Liver (tissue), 9 donors: Measurements from ENCODE around the gene VDR. TPM values are rescaled to one million over a fixed set of nuclear protein-coding genes. Genes with fewer than 3 reads are reported as not detected.

Experiments
- DNase-seq: peaks from one replicate; pipeline ENCODE4 v3.0.0-alpha.2; 2017; ENCODE audit warnings: low spot score
- H3K27ac ChIP-seq, 2 donors: one replicate each; pipeline ENCODE4 v1.7.0; 2013; ENCODE audit warnings: inconsistent platforms in 2 of 2, low read length in 2 of 2, control low read depth in 1 of 2, low read depth in 1 of 2, mild to moderate bottlenecking in 1 of 2
- H3K27me3 ChIP-seq, 4 donors: one replicate each; pipeline versions ENCODE4 v1.6.1 to v1.7.0; 2013; ENCODE audit warnings: low read length in 3 of 4, inconsistent platforms in 1 of 4, mild to moderate bottlenecking in 1 of 4, moderate library complexity in 1 of 4; ENCODE audit not compliant: control insufficient read depth in 4 of 4, insufficient read depth in 4 of 4
- H3K36me3 ChIP-seq, 4 donors: one replicate each; pipeline versions ENCODE4 v1.6.1 to v1.7.0; 2013; ENCODE audit warnings: low read length in 3 of 4, mild to moderate bottlenecking in 3 of 4, low read depth in 1 of 4, moderate library complexity in 1 of 4; ENCODE audit not compliant: control insufficient read depth in 4 of 4, insufficient read depth in 3 of 4
- H3K4me1 ChIP-seq, 4 donors: one replicate each; pipeline versions ENCODE4 v1.6.1 to v1.7.0; 2013; ENCODE audit warnings: low read length in 3 of 4, mild to moderate bottlenecking in 3 of 4, moderate library complexity in 1 of 4; ENCODE audit not compliant: control insufficient read depth in 4 of 4, insufficient read depth in 4 of 4
- H3K4me3 ChIP-seq, 3 donors: one replicate each; pipeline versions ENCODE4 v1.6.1 to v1.7.0; 2013; ENCODE audit warnings: low read length in 3 of 3, control low read depth in 1 of 3, low read depth in 1 of 3, mild to moderate bottlenecking in 1 of 3
- H3K9ac ChIP-seq, 2 donors: one replicate each; pipeline ENCODE4 v1.7.0; 2013; ENCODE audit warnings: low read length in 2 of 2, mild to moderate bottlenecking in 2 of 2, moderate library complexity in 2 of 2, control low read depth in 1 of 2, low read depth in 1 of 2
- H3K9me3 ChIP-seq, 4 donors: one replicate each; pipeline versions ENCODE4 v1.6.1 to v1.7.0; 2013; ENCODE audit warnings: low read length in 3 of 4; ENCODE audit not compliant: control insufficient read depth in 4 of 4
- ATF3 ChIP-seq: IDR thresholded peaks from 2 replicates; pipeline ENCODE4 v1.6.1; 2016; ENCODE audit warnings: antibody characterized with exemption
- CTCF ChIP-seq: fragments of 150-350 bp; IDR thresholded peaks from 2 replicates; pipeline ENCODE4 v1.5.1; 2017; ENCODE audit warnings: improper control_type of control experiment, low read depth, low read length; ENCODE audit not compliant: missing input control
- EGR1 ChIP-seq, 2 donors: IDR thresholded peaks; 2 replicates each; pipeline ENCODE4 v1.6.1; 2016 to 2018; ENCODE audit warnings: antibody characterized with exemption in 2 of 2, low read depth in 2 of 2
- FOXA1 ChIP-seq: IDR thresholded peaks from 2 replicates; pipeline ENCODE4 v1.6.1; 2016; ENCODE audit warnings: antibody characterized with exemption
- FOXA2 ChIP-seq: IDR thresholded peaks from 2 replicates; pipeline ENCODE4 v1.6.1; 2016; ENCODE audit warnings: antibody characterized with exemption
- GABPA ChIP-seq, 2 donors: IDR thresholded peaks in 1 of 2; conservative IDR thresholded peaks in 1 of 2; 2 replicates each; pipeline ENCODE4 v1.6.1; 2016; ENCODE audit warnings: antibody characterized with exemption in 2 of 2, mild to moderate bottlenecking in 1 of 2, moderate library complexity in 1 of 2
- HNF4G ChIP-seq: IDR thresholded peaks from 2 replicates; pipeline ENCODE4 v1.6.1; 2016; ENCODE audit warnings: antibody characterized with exemption
- JUND ChIP-seq, 2 donors: IDR thresholded peaks; 2 replicates each; pipeline ENCODE4 v1.6.1; 2016; ENCODE audit warnings: antibody characterized with exemption in 2 of 2
- NR2F2 ChIP-seq: IDR thresholded peaks from 2 replicates; pipeline ENCODE4 v1.6.1; 2016; ENCODE audit warnings: antibody characterized with exemption
- RAD21 ChIP-seq, 2 donors: IDR thresholded peaks; 2 replicates each; pipeline ENCODE4 v1.6.1; 2016; ENCODE audit warnings: antibody characterized with exemption in 2 of 2, mild to moderate bottlenecking in 2 of 2
- RXRA ChIP-seq, 2 donors: IDR thresholded peaks; 2 replicates each; pipeline ENCODE4 v1.6.1; 2017 to 2018; ENCODE audit warnings: antibody characterized with exemption in 2 of 2, mild to moderate bottlenecking in 1 of 2
- SP1 ChIP-seq: IDR thresholded peaks from 2 replicates; pipeline ENCODE4 v1.6.1; 2018; ENCODE audit warnings: antibody characterized with exemption, mild to moderate bottlenecking
- TAF1 ChIP-seq: conservative IDR thresholded peaks from 2 replicates; pipeline ENCODE4 v1.6.1; 2016; ENCODE audit warnings: antibody characterized with exemption, mild to moderate bottlenecking
- YY1 ChIP-seq: IDR thresholded peaks from 2 replicates; pipeline ENCODE4 v1.6.1; 2016; ENCODE audit warnings: antibody characterized with exemption, mild to moderate bottlenecking
- ZBTB33 ChIP-seq: IDR thresholded peaks from 2 replicates; pipeline ENCODE4 v1.6.1; 2016; ENCODE audit warnings: antibody characterized with exemption
- WGBS: extraction: QIAGEN DNeasy Blood & Tissue Kit; methylation state at CpG from one replicate; pipeline ENCODE4 v1.1.7; 2013; 5-methylcytosine and 5-hydroxymethylcytosine counted together
- polyA plus RNA-seq, 2 donors: library from polyadenylated mRNA; stranded (reverse) in 1 of 2; unstranded in 1 of 2; fragments of 200-250 nt in 1 of 2; fragments of >200 nt in 1 of 2; fragmentation: Nextera tagmentation in 1 of 2; extraction: Ambion mirVana in 1 of 2; gene quantifications; one replicate each; pipeline versions ENCODE4 v1.2.1 to v1.2.3, GENCODE V29; 2013 to 2015
- total RNA-seq, 2 donors: library from RNA; depleted of rRNA; stranded (reverse); fragments of >200 nt; gene quantifications; one replicate each; pipeline ENCODE4 v1.2.3, GENCODE V29; 2014
- TF ChIP-seq, protein P1 (sequence below): IDR thresholded peaks from 2 replicates; pipeline ENCODE4 v1.6.1; 2016; ENCODE audit warnings: antibody characterized with exemption, mild to moderate bottlenecking
- TF ChIP-seq, protein P2 (sequence below): IDR thresholded peaks from 2 replicates; pipeline ENCODE4 v1.6.1; 2016; ENCODE audit warnings: antibody characterized with exemption
- donor health status: healthy.
- donor health status: healthy.
- donor health status: healthy.
- donor health status: healthy.
- donor health status: healthy.

VDR gene
- total and polyA plus RNA-seq, 4 donors: 0.25 to 0.47 (median 0.35) TPM

GRCh38 chr12:47804171-47804570 lies 100.6 kb downstream of the VDR start:
- Histone ChIP-seq H3K9ac (no peak overlapping the region), H3K27me3 (no peaks in the 10 kb centered on the region), H3K4me1 (peaks cover 1 to 33% (median 8%) of the 10 kb centered on the region in 4 donors), H3K36me3 (no peaks in the 10 kb centered on the region), H3K9me3 (no peaks in the 10 kb centered on the region), H3K4me3 (no peak overlapping the region), H3K27ac (no peak overlapping the region)
- 79% methylated on average over 8 of the region's 8 CpGs for WGBS
- no peak for TF ChIP-seq SP1
- no peak for TF ChIP-seq HNF4G
- no peak for TF ChIP-seq YY1
- no peak for TF ChIP-seq ZBTB33
- TF ChIP-seq, protein P1, sequence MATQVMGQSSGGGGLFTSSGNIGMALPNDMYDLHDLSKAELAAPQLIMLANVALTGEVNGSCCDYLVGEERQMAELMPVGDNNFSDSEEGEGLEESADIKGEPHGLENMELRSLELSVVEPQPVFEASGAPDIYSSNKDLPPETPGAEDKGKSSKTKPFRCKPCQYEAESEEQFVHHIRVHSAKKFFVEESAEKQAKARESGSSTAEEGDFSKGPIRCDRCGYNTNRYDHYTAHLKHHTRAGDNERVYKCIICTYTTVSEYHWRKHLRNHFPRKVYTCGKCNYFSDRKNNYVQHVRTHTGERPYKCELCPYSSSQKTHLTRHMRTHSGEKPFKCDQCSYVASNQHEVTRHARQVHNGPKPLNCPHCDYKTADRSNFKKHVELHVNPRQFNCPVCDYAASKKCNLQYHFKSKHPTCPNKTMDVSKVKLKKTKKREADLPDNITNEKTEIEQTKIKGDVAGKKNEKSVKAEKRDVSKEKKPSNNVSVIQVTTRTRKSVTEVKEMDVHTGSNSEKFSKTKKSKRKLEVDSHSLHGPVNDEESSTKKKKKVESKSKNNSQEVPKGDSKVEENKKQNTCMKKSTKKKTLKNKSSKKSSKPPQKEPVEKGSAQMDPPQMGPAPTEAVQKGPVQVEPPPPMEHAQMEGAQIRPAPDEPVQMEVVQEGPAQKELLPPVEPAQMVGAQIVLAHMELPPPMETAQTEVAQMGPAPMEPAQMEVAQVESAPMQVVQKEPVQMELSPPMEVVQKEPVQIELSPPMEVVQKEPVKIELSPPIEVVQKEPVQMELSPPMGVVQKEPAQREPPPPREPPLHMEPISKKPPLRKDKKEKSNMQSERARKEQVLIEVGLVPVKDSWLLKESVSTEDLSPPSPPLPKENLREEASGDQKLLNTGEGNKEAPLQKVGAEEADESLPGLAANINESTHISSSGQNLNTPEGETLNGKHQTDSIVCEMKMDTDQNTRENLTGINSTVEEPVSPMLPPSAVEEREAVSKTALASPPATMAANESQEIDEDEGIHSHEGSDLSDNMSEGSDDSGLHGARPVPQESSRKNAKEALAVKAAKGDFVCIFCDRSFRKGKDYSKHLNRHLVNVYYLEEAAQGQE: no peak
- TF ChIP-seq ATF3: no peak
- TF ChIP-seq CTCF: no peak
- no peak for TF ChIP-seq FOXA1
- no peak for TF ChIP-seq RXRA (IDR thresholded peaks at IDR 0.05)
- no peak for TF ChIP-seq NR2F2
- no peak for TF ChIP-seq TAF1
- no peak for TF ChIP-seq GABPA (IDR thresholded peaks at IDR 0.05 in 1 of 2, conservative IDR thresholded peaks at IDR 0.05 in 1 of 2)
- TF ChIP-seq, protein P2, sequence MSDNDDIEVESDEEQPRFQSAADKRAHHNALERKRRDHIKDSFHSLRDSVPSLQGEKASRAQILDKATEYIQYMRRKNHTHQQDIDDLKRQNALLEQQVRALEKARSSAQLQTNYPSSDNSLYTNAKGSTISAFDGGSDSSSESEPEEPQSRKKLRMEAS: no peak
- no peak for TF ChIP-seq FOXA2
- TF ChIP-seq JUND (IDR thresholded peaks at IDR 0.05): no peak
- DNase-seq: no peak

DNA sequence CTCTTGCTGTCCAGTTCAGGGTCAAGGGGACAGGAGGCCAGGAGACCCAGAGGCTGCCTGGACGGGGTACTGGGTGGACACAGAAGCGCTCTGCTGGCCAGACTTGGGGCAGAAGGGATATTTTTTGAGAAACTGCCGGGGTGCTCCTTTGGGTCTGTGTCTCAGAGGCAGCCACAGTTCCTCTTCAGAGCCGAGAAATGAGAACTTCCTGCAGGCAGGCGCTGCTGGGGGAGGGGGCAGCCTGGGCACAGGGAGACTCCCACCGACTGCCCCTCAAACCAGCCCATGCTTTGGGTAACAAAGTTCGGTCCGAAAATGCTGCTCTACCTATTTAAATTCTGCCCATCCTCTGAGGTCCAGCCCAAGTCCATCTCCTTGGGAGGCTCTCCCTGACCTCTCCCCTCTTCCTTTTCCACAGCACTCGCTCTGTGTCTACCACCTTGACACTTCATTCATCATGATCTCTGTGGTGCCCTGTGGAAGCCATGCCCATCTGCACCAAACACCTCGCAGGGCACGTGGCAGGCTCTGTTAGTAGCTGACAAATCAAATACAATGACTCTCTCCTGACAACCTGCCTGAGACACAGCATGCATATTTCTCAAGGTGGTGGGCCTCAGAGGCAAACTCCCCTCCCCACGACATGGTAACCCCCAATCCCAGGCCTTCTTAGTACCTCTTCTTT lies 101.5 kb downstream of the VDR start:
- WGBS: 67% methylated on average over 12 of the region's 12 CpGs
- Histone ChIP-seq H3K27ac (peak overlapping the region; percentile 13 to 19), H3K9ac (no peak overlapping the region), H3K27me3 (no peaks in the 10 kb centered on the region), H3K36me3 (no peaks in the 10 kb centered on the region), H3K9me3 (no peaks in the 10 kb centered on the region), H3K4me1 (peaks cover 0 to 27% (median 7%) of the 10 kb centered on the region in 4 donors), H3K4me3 (no peak overlapping the region)
- no peak for DNase-seq
- TF ChIP-seq FOXA2 (no peak), EGR1 (IDR thresholded peaks at IDR 0.05; ENCODE audit: low read depth in 2 of 2) (no peak), TAF1 (no peak), SP1 (no peak), RAD21 (IDR thresholded peaks at IDR 0.05) (no peak), NR2F2 (no peak), JUND (IDR thresholded peaks at IDR 0.05) (no peak)
